Measurements from ENCODE around the gene EPN2.

The EPN2 gene

GRCh38 chr17:19321481-19322128 lies 84.4 kb downstream of the EPN2 start:
- no peaks in the 10 kb centered on the region for H3K36me3 ChIP-seq
- no peak overlapping the region for H3K4me2 ChIP-seq
- TF ChIP-seq Cebpa-rat (IDR thresholded peaks at IDR 0.05) = no peak
- peaks cover 0 to 37% (median 0%) of the 10 kb centered on the region in 11 experiments; a peak in 6 of 22 replicates for H4K20me1 ChIP-seq
- no peak overlapping the region for H3K9ac ChIP-seq
- peaks cover 10 to 15% (median 14%) of the 10 kb centered on the region in 10 experiments for H3K4me1 ChIP-seq
- H3K27me3 ChIP-seq = peaks cover 0 to 63% (median 13%) of the 10 kb centered on the region in 11 experiments; a peak in 15 of 22 replicates
- no peak overlapping the region for H3K4me3 ChIP-seq
- no peak overlapping the region for H3K27ac ChIP-seq
- H3K9me3 ChIP-seq (replicated peaks in 1 of 11) = peaks cover 11 to 20% (median 16%) of the 10 kb centered on the region in 11 experiments; a peak in 18 of 22 replicates

- Histone ChIP-seq H3K27ac (no peak overlapping the region), H3K9ac (no peak overlapping the region), H3K4me3 (no peak overlapping the region), H3K4me2 (no peak overlapping the region), H3K4me1 (peaks cover 7 to 10% (median 9%) of the 10 kb centered on the region in 10 experiments), H3K36me3 (no peaks in the 10 kb centered on the region), H4K20me1 (peaks cover 0 to 32% (median 0%) of the 10 kb centered on the region in 11 experiments; a peak in 6 of 22 replicates), H3K9me3 (replicated peaks in 1 of 11) (peaks cover 11 to 21% (median 16%) of the 10 kb centered on the region in 11 experiments; a peak in 18 of 22 replicates), H3K27me3 (peaks cover 0 to 58% (median 13%) of the 10 kb centered on the region in 11 experiments; a peak in 15 of 22 replicates)
- no peak for TF ChIP-seq Cebpa-rat (IDR thresholded peaks at IDR 0.05)
Observed at GRCh38 chr17:19322129-19322505, 85.0 kb downstream of the EPN2 start.

GRCh38 chr17:19322861-19323260 lies 85.7 kb downstream of the EPN2 start:
- TF ChIP-seq Cebpa-rat (IDR thresholded peaks at IDR 0.05) = no peak
- Histone ChIP-seq H3K9me3 (replicated peaks in 1 of 11) (peaks cover 11 to 21% (median 16%) of the 10 kb centered on the region in 11 experiments; a peak in 18 of 22 replicates), H3K36me3 (no peaks in the 10 kb centered on the region), H3K9ac (no peak overlapping the region), H3K4me3 (no peak overlapping the region), H3K27ac (no peak overlapping the region), H3K4me1 (peaks cover 0 to 2% (median 2%) of the 10 kb centered on the region in 10 experiments; a peak in 13 of 20 replicates), H3K4me2 (no peak overlapping the region), H3K27me3 (peaks cover 0 to 50% (median 13%) of the 10 kb centered on the region in 11 experiments; a peak in 15 of 22 replicates), H4K20me1 (peaks cover 0 to 24% (median 0%) of the 10 kb centered on the region in 11 experiments; a peak in 5 of 22 replicates)

GRCh38 chr17:19325542-19325941 lies 88.4 kb downstream of the EPN2 start:
- Histone ChIP-seq H3K27ac (no peak overlapping the region), H3K4me2 (no peak overlapping the region), H3K4me1 (no peaks in the 10 kb centered on the region), H3K27me3 (peaks cover 0 to 57% (median 10%) of the 10 kb centered on the region in 11 experiments; a peak in 13 of 22 replicates), H3K4me3 (no peak overlapping the region), H4K20me1 (peaks cover 0 to 34% (median 0%) of the 10 kb centered on the region in 11 experiments; a peak in 7 of 22 replicates), H3K9me3 (replicated peaks in 1 of 11) (peaks cover 11 to 21% (median 16%) of the 10 kb centered on the region in 11 experiments; a peak in 18 of 22 replicates), H3K9ac (no peak overlapping the region), H3K36me3 (no peaks in the 10 kb centered on the region)
- TF ChIP-seq Cebpa-rat (IDR thresholded peaks at IDR 0.05) = no peak

GRCh38 chr17:19327031-19327783 lies 90.0 kb downstream of the EPN2 start:
- H3K27me3 ChIP-seq = peaks cover 0 to 55% (median 7%) of the 10 kb centered on the region in 11 experiments; a peak in 11 of 22 replicates
- no peak overlapping the region for H3K4me2 ChIP-seq
- H3K4me3 ChIP-seq = no peak overlapping the region
- no peaks in the 10 kb centered on the region for H3K4me1 ChIP-seq
- H3K27ac ChIP-seq = no peak overlapping the region
- peaks cover 0 to 25% (median 0%) of the 10 kb centered on the region in 11 experiments; a peak in 6 of 22 replicates for H4K20me1 ChIP-seq
- H3K9ac ChIP-seq = no peak overlapping the region
- no peaks in the 10 kb centered on the region for H3K36me3 ChIP-seq
- peaks cover 11 to 21% (median 16%) of the 10 kb centered on the region in 11 experiments; a peak in 18 of 22 replicates for H3K9me3 ChIP-seq (replicated peaks in 1 of 11)
- TF ChIP-seq Cebpa-rat (IDR thresholded peaks at IDR 0.05) = no peak

- H3K36me3 ChIP-seq = no peaks in the 10 kb centered on the region
- peaks cover 0 to 35% (median 0%) of the 10 kb centered on the region in 11 experiments; a peak in 7 of 22 replicates for H4K20me1 ChIP-seq
- H3K4me3 ChIP-seq = no peak overlapping the region
- H3K4me1 ChIP-seq = no peaks in the 10 kb centered on the region
- H3K9me3 ChIP-seq (replicated peaks in 1 of 11) = peaks cover 11 to 21% (median 16%) of the 10 kb centered on the region in 11 experiments; a peak in 18 of 22 replicates
- H3K9ac ChIP-seq = no peak overlapping the region
- no peak overlapping the region for H3K4me2 ChIP-seq
- TF ChIP-seq Cebpa-rat (IDR thresholded peaks at IDR 0.05) = no peak
- H3K27ac ChIP-seq = no peak overlapping the region
- H3K27me3 ChIP-seq = peaks cover 0 to 55% (median 5%) of the 10 kb centered on the region in 11 experiments; a peak in 8 of 22 replicates
Observed at GRCh38 chr17:19328441-19329061, 91.4 kb downstream of the EPN2 start.

GRCh38 chr17:19329136-19329535 lies 92.0 kb downstream of the EPN2 start:
- H3K9ac ChIP-seq = no peak overlapping the region
- peaks cover 0 to 40% (median 3%) of the 10 kb centered on the region in 11 experiments; a peak in 8 of 22 replicates for H4K20me1 ChIP-seq
- TF ChIP-seq Cebpa-rat (IDR thresholded peaks at IDR 0.05) = no peak
- no peak overlapping the region for H3K27ac ChIP-seq
- no peaks in the 10 kb centered on the region for H3K4me1 ChIP-seq
- peaks cover 11 to 21% (median 16%) of the 10 kb centered on the region in 11 experiments; a peak in 18 of 22 replicates for H3K9me3 ChIP-seq (replicated peaks in 1 of 11)
- H3K36me3 ChIP-seq = no peaks in the 10 kb centered on the region
- peaks cover 0 to 54% (median 4%) of the 10 kb centered on the region in 11 experiments; a peak in 7 of 22 replicates for H3K27me3 ChIP-seq
- H3K4me2 ChIP-seq = no peak overlapping the region
- H3K4me3 ChIP-seq = no peak overlapping the region

- H3K4me1 ChIP-seq = no peaks in the 10 kb centered on the region
- no peak overlapping the region for H3K27ac ChIP-seq
Observed at GRCh38 chr17:19329839-19330238, 92.7 kb downstream of the EPN2 start.

More at GRCh38 chr17:19329839-19330238, 92.7 kb downstream of the EPN2 start:
- H3K9me3 ChIP-seq (replicated peaks in 1 of 11) = peaks cover 11 to 18% (median 15%) of the 10 kb centered on the region in 11 experiments; a peak in 18 of 22 replicates
- peaks cover 0 to 54% (median 4%) of the 10 kb centered on the region in 11 experiments; a peak in 7 of 22 replicates for H3K27me3 ChIP-seq
- H3K36me3 ChIP-seq = no peaks in the 10 kb centered on the region
- H3K4me3 ChIP-seq = no peak overlapping the region
- H4K20me1 ChIP-seq = peaks cover 0 to 44% (median 7%) of the 10 kb centered on the region in 11 experiments; a peak in 8 of 22 replicates
- H3K4me2 ChIP-seq = no peak overlapping the region
- no peak for TF ChIP-seq Cebpa-rat (IDR thresholded peaks at IDR 0.05)
- H3K9ac ChIP-seq = no peak overlapping the region
